NCI-H82 (cell line): ENCODE data around the gene ARL3.

Source experiments
- DNase-seq: peaks from one replicate; lab custom pipeline; 2025; lab: John Stamatoyannopoulos, UW

The ARL3 gene

DNA sequence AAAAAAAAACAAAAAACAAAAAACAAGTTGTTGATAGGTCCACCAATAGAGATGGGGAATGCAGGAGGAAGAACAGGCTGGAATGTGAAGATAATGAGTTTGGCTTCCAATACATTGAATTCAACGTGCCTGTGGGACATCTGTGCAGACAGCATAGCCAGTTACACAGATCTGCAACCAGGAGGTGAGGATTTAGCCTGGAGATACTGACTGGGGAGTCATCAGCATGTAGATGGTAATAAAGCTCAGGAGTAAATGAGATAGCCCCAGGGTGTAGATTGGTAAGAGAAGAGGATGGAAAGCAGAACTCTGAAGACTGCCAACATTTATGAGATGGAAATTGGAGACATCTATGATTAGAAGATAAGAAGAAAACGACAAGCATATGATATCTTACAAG, 74.7 kb downstream of the ARL3 start:
- DNase-seq = no peak

DNA sequence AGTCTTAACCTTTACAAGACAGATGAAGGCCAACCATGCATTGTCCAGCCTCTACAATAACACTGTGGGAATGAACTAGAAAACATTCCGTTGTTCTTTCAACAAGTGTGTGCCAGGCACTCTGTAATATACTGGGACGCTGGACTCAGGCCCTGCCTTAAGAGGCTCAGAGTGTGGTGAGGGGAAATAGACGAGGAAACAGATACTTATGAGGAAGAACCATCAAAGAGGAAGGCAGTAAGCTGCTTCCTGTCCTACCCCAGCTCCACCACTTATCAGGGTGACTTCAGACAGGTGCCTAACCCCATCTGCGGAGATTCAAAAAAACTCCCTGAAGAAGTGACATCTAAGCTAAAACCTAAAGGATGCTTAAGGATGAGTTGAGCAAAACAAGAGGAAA, 78.8 kb downstream of the ARL3 start:
- no peak for DNase-seq

DNA sequence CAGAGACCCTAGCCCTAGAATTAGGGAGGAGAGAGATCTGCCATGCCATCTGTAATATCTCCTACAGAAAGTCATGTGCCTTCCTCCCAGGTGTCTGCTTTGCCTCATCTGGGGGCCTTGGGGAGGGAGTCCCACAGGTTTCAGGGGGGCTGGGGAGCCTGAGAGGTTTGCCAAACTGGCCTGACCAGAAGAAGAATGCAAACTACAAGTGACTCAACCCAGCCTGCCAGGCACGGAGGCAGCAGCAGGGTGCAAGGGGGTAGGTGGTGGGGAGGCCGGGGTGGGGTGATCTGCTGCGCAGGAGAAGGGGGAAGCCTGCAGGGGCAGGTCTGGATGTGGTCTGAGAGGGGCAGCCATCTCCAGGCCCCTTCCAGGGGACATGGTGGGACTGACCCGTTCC, 79.5 kb downstream of the ARL3 start:
- no peak for DNase-seq

DNA sequence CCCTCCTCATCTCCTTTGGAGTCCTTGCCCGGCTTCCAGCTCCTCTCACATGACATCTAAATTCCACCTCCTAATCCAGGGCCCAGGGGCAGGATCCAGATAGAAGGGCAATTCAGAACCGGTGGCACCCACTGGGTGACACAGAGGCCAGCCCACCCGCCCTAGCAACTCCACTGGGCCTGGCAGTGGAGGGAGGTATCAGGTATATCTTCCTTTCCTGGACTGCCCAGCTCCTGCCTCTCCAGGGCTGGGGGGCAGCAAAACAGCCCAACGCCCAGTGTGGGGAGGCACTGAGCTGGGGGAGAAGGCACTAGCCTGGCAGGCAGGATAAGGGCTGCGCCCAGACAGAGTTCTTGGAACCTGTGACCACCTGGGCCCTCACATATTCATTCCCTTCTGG, 80.3 kb downstream of the ARL3 start:
- no peak for DNase-seq

DNA sequence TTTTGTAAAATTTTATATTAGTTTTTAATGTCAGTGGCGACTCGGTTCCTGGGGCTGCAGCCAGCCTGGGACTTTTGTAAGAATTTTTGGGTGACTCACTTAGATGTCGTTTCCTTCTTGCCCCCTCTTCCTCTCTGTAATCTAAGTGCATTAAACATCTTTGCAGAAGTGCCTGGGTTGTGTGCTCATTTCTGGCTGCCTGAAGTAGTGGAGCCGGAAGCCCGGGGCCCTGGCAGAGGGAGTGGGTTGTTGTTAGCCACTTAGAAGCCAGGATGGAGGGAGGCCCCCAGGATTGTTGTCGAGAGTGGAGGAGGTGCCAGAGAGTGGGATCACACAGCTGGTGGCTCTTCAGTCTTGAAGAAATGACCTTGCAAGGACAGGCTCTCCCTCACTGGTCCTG, 80.9 kb downstream of the ARL3 start:
- peak; percentile 11 for DNase-seq

DNA sequence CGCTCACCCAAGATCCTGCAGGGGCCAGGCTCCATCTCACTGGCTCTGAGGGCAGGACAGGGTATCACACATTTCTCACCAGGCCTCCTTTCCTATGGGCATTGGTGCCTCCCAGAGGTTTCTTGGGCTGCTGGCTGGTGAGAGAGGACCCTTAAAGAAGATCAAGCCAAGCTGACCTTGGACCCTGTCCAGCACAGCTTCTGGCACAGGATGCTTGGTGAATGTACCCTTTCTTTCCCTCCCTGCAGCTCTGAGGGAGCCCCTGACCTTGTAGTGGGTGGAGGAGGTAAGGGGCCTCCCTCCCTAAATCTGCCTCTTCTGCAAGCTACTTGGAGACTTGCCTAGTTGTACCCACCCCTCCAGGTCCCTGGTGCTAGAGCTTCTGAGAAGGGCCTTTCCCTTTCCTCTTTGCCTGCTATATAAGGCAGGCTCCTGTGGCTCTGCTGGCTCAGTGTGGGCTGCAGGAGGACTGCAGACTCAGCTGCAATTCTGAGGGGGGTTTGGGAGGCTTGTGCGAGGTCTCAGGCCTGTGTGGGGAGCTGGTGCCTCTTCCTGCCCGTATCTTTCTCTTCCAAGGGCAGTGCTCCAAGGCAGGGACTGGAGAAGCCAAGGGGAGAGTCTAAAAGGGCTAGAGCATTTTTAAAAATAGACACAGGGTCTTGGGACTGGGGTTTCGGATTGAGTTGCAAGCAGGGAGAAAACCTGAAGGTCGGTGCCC, 81.6 kb downstream of the ARL3 start:
- no peak for DNase-seq

DNA sequence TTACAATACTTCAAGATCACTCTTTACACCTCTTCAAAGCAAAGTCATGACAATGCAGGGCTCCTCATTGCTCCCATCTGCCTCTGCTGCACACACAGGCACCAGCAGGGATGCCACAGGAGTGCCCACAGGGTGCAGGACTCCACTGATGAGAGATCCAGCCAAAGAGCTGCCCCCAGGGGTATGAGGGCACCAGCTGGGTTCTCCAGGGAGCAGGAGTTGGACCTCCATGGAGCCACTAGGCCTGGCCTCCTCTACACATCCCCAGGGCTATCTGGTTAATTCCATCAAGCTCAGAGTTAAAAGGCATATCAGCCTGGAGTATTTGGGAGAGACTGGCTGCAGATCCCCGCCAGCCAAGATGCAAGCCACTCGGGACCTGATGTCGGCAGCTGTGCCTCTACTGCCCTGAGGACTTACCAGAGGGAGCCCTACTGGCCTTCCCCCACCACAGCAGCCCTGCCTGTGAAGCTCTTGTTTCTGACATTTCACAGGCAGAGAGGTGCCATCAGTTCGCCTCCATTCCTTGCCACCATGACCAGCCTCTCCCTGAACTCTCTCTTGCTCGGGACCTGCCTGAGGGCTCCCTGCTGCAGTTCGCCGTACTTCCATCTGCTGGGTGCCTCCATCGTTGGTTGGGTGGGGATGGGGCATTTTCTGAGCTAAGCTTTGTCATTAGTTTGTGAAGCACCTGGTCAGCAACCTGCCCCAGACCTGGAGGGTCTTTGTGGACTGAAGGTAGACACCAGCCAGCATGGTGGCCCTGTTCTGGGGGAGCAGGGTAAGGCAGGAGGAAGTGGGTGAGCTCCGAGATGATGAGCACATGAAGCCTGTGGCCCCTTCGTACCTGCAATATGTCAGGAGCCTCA, 82.4 kb downstream of the ARL3 start:
- no peak for DNase-seq

DNA sequence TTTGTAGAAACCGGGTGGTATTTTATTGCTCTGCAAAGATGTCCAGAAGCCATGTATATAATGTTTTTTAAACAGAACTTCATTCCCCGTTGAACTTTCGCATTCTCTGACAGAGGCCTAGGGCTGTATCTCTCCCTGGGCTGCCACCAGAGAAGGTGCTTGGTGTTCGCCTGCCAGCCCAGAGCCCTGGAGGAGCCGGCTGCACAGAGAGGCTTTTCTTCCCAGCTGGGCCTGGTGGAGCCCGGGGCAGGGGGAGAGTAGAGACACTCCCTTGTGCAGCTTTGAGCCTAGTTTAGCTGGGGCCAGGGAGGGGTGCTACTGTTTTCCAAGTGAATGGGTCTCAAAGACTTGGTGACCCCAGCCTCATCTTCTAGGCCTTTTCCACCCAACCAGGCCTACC, 83.5 kb downstream of the ARL3 start:
- no peak for DNase-seq

DNA sequence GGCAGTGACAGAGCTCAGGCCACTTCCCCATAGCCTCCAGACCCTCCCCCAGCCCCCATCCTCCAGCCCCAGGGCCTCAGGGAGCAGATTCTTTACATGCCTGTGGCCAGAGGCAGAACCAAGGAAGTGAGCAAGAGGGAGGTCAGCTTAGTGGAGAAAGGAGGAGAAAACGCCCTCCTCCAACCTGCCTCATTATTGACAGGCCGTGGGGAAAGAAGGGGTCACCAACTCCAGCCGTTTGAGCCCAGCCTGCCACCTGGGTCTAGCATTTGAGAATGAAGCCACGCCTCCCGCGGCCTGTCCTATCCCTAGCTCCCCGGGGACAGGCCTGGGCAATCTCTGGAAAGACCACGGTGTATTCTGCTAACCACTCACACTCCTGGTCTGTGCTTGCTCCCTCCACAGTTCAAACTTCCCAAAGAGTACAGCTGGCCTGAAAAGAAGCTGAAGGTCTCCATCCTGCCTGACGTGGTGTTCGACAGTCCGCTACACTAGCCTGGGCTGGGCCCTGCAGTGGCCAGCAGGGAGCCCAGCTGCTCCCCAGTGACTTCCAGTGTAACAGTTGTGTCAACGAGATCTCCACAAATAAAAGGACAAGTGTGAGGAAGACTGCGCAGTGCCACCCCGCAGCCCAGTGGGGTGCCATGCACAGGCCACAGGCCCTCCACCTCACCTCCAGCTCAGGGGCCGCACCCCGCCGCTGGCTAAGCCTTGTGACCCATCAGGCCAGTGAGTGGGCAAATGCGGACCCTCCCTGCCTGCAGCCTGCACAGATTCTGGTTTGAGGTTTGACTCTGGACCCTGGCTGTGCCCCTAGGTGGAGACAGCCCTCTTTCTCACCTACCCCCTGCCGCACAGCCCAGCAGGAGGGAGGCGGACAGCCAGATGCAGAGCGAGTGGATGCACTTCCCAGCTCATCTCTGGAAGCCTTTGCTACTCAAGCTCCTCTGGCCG, 84.3 kb downstream of the ARL3 start:
- DNase-seq = no peak

DNA sequence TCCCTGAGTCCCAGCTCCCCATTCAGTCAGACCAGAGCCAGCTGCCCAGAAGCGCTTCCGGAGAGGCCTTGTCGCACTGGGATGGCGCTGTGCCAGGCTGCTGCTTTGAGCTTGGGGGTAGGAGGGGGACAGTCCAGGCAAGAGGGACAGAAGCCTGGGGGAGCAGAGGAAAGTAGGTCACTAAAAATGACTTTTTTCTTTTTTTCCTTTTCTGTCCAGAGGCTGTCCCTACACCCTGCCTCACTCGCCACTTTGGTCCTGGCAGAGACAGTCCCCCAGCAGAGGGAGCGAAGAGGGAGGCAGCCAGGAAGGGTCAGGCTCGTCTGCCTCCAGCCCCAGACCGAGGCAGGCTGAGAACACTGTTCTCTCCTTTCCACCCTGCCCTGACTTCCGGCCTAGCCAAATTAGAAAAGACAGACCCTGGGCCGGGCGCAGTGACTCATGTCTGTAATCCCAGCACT, 85.7 kb downstream of the ARL3 start:
- DNase-seq = no peak

DNA sequence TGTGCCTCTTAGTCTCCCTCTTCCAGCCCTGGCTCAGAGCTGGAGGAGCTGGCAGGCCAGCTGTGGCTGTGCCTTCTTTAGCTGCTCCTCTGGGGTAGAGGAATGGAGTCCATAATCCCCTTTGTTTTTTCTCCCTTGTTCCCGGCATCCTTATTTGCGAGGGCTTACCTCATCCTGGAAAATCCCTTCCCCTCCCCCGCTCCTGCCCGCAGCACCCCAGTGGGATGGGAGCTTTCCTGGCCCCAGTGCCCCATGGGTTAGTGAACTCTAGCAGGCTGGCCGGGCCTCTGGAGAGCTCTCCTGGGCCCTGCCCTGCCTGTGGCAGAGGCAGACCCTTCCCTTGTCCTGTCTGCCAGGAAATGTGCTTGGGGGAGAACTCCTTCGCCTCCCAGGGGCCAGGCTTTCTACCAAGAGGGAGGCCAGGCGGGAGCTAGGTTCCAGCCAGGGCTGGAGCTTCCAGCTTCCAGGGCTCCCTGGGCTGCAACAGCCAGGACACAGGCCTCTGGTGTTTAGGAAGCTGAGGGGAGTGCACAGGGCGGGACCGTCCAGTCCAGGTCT, 86.4 kb downstream of the ARL3 start:
- DNase-seq = peak; percentile 85

DNA sequence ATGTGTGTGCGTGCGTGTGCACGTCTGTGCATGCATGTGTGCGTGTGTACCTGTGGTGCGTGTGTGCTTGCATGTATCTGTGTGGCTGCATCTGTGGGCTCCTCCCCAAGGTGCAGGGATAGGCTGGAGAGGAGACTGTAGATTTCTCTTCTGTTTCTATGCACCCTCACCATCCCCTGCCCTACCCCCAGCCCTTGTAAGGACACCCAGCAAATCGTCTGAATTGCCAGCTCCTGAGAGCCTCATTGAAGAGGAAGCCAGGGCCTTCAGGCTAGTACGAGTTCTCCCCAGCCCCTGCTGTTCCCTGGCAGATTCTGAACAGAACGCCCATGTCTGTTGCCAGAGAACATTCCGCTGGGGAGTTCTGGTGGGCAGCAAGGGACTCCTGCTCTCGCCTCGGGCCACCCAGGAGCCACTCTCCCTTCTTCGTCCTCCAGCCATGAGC, 86.9 kb downstream of the ARL3 start:
- DNase-seq = peak; percentile 56

DNA sequence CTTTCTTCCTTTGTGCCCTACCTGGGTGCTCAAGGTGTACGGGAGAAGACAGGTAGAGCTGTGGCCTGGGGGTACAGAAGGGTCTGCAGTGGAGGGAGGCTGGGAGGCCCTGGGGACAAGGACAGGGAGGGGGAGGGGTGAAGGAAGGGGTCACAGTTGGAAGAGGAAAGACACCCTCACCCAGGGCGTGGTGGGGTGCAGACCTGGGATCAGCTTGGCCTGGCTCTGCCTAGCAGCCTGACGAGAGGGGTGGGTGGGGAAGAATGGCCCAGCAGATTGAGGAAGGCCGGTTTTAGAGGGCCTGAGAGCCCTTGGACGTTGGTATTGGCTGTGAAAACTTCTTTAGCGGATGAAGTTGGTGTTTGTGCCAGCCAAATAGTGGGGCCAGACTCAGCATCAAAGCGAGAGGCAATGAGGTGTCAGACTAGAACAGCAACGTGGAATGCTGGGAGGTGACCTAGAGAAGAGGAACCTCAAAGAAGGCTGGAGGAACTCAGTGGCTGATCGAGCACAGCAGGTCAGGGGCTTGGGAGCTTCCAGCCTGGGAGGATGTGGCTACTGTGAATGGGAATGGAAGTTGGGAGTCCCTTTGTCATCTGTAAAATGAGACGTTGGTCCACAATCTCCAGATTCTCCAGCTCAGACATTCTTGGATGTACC, 88.0 kb downstream of the ARL3 start:
- no peak for DNase-seq

DNA sequence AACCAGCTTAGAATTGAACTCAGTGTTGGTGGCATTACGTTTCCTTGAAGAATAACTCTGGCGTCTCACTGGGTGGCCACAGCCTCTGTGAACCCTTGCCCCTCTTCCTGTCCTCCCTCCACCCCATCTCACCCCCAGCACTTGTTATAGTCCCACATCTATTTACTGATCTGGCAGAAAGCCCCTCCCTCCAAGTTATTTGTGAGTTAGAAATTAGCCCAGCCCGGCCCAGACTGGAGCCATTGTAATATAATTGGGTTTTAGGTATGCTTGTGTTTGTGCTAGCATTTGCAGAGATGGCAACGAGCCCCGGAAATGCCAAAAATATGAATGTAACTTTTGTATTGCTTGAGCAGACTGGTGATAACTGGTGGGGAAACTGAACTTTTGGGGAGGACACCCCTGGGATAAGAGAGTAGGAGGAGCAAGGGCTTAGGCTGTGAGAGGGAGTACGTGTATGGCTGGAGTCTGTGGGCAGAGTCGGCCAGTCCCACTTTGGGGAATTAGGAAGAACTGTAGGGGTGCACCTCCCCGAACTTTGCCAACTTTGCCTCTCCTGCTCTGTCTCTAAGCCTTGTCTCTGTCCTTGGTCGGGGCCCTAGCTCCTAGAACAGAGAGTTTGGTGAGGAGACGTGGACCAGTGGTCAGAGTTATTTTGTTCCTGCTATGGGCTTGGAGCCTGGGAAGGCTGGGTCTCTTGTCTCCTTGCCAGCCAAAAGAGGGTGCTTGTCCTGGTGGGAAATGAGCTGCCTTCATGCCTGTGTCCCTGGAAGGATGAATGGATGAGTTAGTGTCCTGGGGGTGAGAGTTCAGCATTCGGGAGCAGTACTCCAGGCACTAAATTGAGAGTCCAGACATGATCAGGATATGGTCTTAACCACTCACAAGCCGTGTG, 89.2 kb downstream of the ARL3 start:
- DNase-seq = no peak

DNA sequence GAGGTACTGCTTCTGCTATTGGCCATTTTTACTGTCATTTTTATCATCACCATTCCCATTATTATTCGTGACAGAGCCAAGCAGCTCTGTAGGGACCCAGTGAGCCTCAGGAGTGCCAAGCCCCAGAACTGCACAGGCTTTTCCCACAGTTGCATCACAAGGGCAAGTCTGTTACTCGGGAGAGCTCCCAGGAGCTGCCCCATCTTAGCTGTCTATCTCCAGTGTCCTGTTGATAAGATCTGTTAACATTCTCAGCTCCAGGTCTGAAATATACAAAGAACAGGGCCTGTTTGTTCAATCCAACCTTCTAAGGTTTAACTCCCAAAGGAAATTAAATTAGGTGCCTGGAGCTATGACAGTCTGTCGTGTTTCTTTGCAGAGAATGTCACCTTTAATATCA, 90.1 kb downstream of the ARL3 start:
- DNase-seq = no peak
